Activated gamma-delta T cell treated with anti-CD3 and anti-CD28 coated beads, Interleukin-2, amount 50 U/mL, for 16 hours (primary cell): ENCODE results near the gene NUP58.
"Not testable (repeated sequence)": the region's sequence is repeated elsewhere in the genome, so short reads cannot be mapped to it uniquely, and the experiment has no call there.

ENCODE experiments used
- DNase-seq: peaks from one replicate; pipeline ENCODE4 v3.0.0-alpha.2; 2020; ENCODE audit warnings: low read depth

The NUP58 gene

DNA sequence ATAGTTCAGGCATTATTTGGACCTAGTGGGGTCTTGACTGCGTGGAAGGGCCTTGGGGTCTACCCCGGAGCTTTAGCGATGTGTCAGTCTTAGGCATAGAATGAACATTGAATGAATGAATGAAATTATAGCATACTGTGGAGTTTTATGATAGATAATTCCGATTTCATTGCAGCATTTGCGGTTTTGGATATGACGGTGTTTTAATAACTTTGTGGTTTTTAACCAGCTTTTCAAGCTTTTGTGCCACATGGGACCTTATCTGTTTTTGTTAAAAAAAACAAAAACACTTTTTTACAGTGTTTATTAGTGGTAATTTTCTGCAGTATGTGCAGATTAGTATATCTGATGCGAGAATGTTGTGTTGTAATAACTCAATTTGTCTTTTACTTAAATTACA is 696 bp downstream of the NUP58 start:
- no peak for DNase-seq

DNA sequence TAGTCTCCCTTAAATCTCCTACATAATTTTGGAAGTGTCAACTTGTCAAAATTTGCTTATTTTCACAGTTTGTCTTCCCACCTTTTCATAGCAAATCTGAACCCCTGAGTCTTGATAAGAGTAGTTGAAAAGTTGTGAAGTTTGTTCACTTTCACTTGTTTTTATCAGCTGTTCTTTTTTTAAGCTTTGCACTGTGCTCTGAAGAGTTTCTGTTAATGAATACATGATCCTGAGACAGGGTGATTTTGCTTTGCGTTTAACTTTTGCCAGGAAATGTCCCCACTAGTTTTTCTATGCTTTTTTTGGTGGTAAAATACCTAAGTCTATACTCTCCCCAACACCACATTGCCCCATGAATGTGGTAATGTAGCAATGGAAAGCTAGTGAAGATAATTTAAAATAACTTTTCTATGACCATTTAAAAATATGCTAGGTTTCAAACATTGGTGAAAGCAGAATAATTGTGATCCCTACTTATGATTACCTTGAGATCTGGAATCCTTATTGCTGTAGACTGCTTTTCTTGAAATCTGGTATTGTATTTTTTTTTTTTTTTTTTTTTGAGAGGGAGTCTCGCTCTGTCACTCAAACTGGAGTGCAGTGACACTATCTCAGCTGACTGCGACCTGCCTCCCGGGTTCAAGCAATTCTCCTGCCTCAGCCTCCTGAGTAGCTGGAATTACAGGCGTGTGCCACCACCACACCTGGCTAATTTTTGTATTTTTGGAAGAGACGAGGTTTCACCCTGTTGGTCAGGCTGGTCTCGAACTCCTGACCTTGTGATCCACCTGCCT is 5.4 kb downstream of the NUP58 start:
- no peak for DNase-seq

- no peak for DNase-seq
These were observed 9.5 kb downstream of the NUP58 start for GRCh38 chr13:25310891-25311290.

DNA sequence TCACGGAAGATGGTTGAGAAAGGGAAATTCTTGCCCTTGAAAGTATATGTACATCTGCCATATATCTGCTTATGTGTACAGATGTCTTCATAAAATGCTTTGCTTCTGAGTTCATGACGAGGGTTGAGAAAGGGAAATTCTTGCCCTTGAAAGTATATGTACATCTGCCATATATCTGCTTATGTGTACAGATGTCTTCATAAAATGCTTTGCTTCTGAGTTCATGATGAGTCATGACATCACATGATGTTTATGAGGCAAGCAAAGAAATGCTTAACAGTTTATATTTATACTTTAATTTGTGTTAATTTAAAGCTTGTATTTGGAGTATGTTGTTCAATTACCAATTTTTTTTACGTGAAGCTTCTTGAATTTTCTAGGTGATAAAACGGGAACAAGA is 17.5 kb downstream of the NUP58 start:
- not testable (repeated sequence) for DNase-seq

- no peak for DNase-seq
These were observed 18.3 kb downstream of the NUP58 start for GRCh38 chr13:25319771-25320170.

DNA sequence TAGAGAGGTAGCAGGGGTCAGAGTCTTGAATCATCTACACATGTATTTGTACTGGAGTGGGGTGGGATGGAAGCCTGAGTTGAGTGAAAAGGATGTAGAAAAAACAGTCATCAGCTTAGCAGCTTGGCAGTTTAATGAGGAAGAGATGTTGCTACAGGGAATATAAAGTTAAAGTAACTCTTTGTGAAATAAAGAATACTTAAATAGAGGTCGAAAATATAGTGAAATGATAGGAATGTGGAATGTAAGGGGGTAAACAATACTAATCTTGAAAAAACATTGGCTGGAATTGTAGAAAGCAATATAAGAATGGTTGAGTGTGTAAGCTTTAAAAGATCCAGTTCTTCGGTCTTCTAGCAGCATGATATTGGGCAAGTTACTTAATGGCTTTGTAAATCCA is 22.7 kb downstream of the NUP58 start:
- no peak for DNase-seq

- no peak for DNase-seq
These were observed 28.3 kb downstream of the NUP58 start for GRCh38 chr13:25329706-25330105.

- DNase-seq, result no peak
These were observed 29.1 kb downstream of the NUP58 start for GRCh38 chr13:25330541-25330940.

DNA sequence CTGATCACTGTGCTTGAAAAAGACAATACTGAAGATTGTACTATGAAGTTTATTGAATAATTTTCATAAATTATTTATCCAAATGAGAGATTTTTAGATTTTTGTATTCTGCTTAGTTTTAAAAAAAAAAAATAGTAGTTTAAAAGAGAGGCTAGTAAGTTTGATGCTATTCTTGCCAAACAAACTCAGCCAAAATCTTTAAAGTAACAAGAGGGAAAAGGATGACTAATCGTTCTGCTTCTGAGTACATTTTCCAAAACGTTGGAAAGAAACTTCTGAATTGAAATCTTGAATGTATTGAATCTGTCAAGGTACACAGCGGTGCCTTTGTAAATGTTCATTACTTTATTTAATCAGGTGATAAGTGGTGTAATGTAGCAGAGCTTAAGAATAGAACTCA is 34.4 kb downstream of the NUP58 start:
- DNase-seq, result no peak

DNA sequence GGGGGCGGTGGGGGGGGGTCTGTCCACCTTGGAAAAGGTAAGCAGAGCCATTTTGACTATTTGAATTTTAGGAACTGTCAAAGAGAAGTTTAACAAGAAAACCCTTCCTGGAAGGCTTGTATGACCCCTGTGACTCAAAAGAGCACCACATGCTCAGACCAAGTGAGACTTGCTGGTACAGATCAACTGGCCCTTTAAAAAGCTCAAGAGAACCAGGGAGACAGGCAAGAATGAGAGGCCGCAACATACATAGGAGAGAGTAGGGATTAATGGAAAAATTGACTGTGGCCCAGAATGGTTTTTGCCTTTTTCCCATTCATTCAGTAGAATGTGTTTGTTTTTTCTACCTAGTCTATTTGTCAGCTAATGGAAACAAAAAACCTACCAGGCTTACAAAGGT is 44.2 kb downstream of the NUP58 start:
- no peak for DNase-seq

GRCh38 chr13:25347151-25347550 is 45.7 kb downstream of the NUP58 start:
- DNase-seq, result no peak

GRCh38 chr13:25351404-25351803 is 50.0 kb downstream of the NUP58 start:
- no peak for DNase-seq

GRCh38 chr13:25352230-25352629 is 50.8 kb downstream of the NUP58 start:
- no peak for DNase-seq

GRCh38 chr13:25352806-25353205 is 51.4 kb downstream of the NUP58 start:
- no peak for DNase-seq

DNA sequence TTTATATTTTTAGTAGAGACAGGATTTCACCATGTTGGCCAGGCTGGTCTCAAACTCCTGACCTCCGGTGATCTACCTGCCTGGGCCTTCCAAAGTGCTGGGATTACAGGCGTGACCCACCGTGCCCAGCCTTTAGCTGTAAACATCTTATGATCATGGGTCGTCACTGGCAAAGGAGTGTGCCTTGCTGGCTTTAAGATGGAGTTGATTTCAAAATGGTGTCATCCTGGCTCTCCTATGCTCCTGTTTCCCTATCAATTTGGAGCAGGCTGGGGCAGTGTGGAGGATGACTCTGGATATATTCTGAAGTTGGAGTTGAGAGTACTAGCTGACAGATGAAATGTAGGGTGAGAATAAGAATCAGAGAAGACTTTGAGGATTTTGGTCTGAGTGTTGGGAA is 51.9 kb downstream of the NUP58 start:
- no peak for DNase-seq

GRCh38 chr13:25354377-25354776 is 53.0 kb downstream of the NUP58 start:
- no peak for DNase-seq

- not testable (repeated sequence) for DNase-seq
These were observed 59.0 kb downstream of the NUP58 start for GRCh38 chr13:25360443-25360842.

DNA sequence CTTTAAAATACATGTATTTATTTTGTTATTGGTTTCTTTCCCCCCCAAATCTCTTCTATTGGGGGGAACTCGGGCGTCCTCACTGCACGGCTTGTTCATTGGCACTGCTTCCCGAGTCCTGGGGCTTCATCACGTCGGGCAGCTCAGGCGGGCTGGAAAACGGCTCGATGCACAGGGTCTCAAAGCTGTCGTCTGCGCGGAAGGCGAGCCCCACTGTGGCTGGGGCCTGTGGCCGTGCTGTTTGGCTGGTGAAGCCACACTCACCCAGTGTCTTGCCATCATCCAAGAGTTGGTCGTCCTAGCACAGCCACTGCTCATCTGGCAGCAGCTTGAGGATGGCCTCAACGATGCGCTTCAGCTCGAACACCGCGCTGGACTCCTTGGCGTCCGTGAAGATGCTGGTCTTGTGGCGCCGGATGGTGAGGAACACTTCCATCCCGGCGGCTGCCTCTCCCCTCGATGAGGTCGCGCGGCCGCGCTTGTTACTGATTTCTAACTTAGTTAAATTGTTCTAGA is 64.4 kb downstream of the NUP58 start:
- DNase-seq, result no peak

DNA sequence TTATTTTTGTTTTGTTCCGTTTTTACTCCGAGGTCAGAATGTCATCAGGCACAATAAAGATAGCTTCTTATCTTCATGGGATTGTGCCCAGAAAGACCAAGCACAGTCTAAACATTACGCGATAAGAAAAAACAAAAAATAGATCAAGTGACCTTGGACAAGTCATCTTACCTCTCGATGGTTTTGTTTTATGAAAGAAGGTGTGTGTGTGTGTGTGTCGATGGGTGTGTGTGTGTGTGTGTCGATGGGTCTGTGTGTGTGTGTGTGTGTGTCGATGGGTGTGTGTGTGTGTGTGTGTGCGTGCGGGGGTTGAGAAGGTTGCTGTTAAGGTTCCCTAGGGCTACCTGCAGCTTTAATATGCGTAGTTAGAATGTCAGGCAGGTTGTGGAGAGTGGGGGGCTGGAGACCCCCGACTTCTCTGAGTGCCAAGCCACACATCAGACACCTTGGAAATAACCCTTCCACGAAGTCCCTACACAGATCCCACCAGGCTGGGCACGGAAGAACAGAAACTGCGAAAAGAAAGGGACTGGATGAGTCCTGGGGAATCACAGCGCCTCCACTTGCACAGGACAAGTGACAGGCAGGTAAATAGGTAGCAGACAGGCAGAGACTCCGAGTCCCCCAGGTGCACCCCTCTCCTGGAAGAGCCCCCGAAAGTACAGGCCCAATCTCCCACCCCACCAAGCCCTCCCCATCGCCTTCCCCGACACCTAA is 69.9 kb downstream of the NUP58 start:
- DNase-seq, result no peak

GRCh38 chr13:25371875-25372283 is 70.5 kb downstream of the NUP58 start, which contains the start of gene ATP8A2:
Gene ATP8A2, plus strand, starts transcription at chr13:25371974. Its CDS starts 239 bp downstream, at chr13:25372213.
- DNase-seq, result no peak

DNA sequence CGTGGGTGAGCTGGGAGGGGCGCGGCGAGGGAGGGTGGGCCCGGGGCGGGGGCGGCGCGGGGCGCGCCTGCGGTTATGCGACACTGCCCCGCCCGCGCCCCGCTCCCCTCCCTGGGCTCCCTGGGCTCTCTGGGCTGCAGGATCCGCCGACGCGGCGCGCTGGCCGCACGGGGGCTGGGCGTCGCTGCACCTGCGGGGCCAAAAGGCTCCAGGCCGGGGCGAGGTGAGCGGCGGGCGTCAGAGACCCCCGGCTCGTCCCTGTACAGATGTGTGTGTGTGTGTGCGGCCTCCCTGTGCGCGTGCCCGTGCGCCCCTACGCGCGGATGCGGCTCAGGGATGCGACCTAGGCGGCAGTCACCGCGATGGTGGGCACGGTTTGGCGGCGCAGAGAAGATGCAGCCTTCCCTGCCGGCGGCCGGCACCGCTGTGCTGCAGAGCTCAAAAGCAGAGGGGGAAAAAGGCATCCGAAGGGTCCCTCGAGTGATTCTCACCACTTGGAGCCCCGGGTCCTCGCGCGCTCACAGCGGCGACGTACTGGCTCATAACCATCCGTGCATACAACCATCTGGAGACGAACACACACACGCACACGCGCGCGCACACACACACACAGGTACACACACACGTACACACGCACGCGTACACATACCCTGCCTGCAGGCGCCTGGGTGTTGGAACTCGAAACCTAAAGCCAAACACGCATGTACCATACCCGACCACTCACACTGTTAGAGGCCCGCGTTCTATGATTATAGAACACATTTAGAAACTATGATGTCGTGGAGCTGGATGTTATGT is 71.1 kb downstream of the NUP58 start:
- DNase-seq, result no peak

DNA sequence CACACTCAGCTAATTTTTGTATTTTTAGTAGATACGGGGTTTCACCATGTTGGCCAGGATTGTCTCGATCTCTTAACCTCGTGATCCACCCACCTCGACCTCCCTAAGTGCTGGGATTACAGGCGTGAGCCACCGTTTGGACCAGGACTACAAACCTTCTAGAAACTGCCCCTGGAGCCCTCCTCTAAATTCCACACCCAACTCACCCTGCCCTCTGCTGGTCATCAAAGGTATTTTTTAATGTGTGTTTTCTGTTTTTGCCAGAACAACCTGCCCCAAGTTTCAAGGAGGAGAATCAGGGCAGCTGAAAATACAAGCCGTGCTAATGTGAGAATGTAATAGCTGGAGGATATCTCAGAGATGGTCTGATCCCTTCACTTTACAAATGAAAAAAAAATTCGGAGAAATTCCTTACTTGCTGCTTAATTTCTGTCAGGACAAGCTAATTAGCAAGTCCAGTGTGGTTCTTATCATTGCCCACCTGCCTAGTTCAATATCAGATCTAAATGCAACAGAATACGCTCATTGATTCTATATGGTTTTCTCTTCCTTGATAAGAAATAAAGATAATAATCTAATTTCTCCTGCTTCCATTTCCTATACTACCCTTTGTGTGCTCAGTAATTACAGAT is 74.4 kb downstream of the NUP58 start:
- no peak for DNase-seq
